DMS79 (cell line): ENCODE results near the gene LRRK1.
"Not testable (repeated sequence)": the region's sequence is repeated elsewhere in the genome, so short reads cannot be mapped to it uniquely, and the experiment has no call there.

Source experiments
- DNase-seq: peaks from one replicate; lab custom pipeline; 2025; lab: John Stamatoyannopoulos, UW

Gene LRRK1

GRCh38 chr15:101093958-101094357 is 174.8 kb downstream of the LRRK1 start:
- no peak for DNase-seq

GRCh38 chr15:101095796-101096406 is 176.7 kb downstream of the LRRK1 start:
- not testable (repeated sequence) for DNase-seq

GRCh38 chr15:101097111-101097510 is 178.0 kb downstream of the LRRK1 start:
- DNase-seq: no peak

- DNase-seq: no peak
These were observed 180.0 kb downstream of the LRRK1 start for GRCh38 chr15:101099183-101099582.

GRCh38 chr15:101100118-101100517 is 181.0 kb downstream of the LRRK1 start:
- DNase-seq: no peak

- DNase-seq: no peak
These were observed 181.7 kb downstream of the LRRK1 start for GRCh38 chr15:101100593-101101442.

- no peak for DNase-seq
These were observed 182.5 kb downstream of the LRRK1 start for GRCh38 chr15:101101676-101102075.

GRCh38 chr15:101102746-101103145 is 183.6 kb downstream of the LRRK1 start:
- DNase-seq: no peak

GRCh38 chr15:101103598-101103997 is 184.4 kb downstream of the LRRK1 start:
- no peak for DNase-seq

- DNase-seq: no peak
These were observed 185.0 kb downstream of the LRRK1 start for GRCh38 chr15:101104141-101104540.

- peak; percentile 13 for DNase-seq
These were observed 186.1 kb downstream of the LRRK1 start for GRCh38 chr15:101105059-101105891.

- no peak for DNase-seq
These were observed 187.9 kb downstream of the LRRK1 start for GRCh38 chr15:101107101-101107500.

GRCh38 chr15:101107625-101108460 is 188.7 kb downstream of the LRRK1 start:
- DNase-seq: no peak

- DNase-seq: no peak
These were observed 189.3 kb downstream of the LRRK1 start for GRCh38 chr15:101108461-101108775.

GRCh38 chr15:101108791-101109190 is 189.6 kb downstream of the LRRK1 start:
- DNase-seq: no peak

- DNase-seq: no peak
These were observed 191.8 kb downstream of the LRRK1 start for GRCh38 chr15:101110681-101111569.

GRCh38 chr15:101111570-101112262 is 192.6 kb downstream of the LRRK1 start:
- DNase-seq: no peak

GRCh38 chr15:101112336-101113113 is 193.4 kb downstream of the LRRK1 start:
- DNase-seq: no peak
